ENCODE data around the gene RNF34.
"Not testable (repeated sequence)": the region's sequence is repeated elsewhere in the genome, so short reads cannot be mapped to it uniquely, and the experiment has no call there.

Gene RNF34

GRCh38 chr12:121399391-121400331, at the start of gene RNF34:
Gene RNF34 (plus strand): TSS chr12:121400118. CDS start chr12:121400213, 95 bp downstream.
- peak; percentile 89 for DNase-seq

- DNase-seq, result peak; percentile 94
Measured at GRCh38 chr12:121351820-121352681, 47.9 kb upstream of the RNF34 start, which contains the start of gene ANAPC5. Gene ANAPC5 (minus strand): TSS chr12:121352411. CDS start chr12:121352340, 71 bp downstream.

GRCh38 chr12:121352682-121353018, 47.3 kb upstream of the RNF34 start:
- no peak for DNase-seq

GRCh38 chr12:121355818-121356217, 44.1 kb upstream of the RNF34 start:
- no peak for DNase-seq

- no peak for DNase-seq
Measured at GRCh38 chr12:121356657-121357056, 43.3 kb upstream of the RNF34 start.

- no peak for DNase-seq
Measured at GRCh38 chr12:121357331-121357730, 42.6 kb upstream of the RNF34 start.

GRCh38 chr12:121358073-121358472, 41.8 kb upstream of the RNF34 start:
- no peak for DNase-seq

- DNase-seq, result no peak
Measured at GRCh38 chr12:121364683-121365121, 35.2 kb upstream of the RNF34 start.

GRCh38 chr12:121365416-121366062, 34.4 kb upstream of the RNF34 start:
- no peak for DNase-seq

GRCh38 chr12:121366063-121366459, 33.9 kb upstream of the RNF34 start:
- no peak for DNase-seq

GRCh38 chr12:121371404-121371803, 28.5 kb upstream of the RNF34 start:
- no peak for DNase-seq

GRCh38 chr12:121373755-121374154, 26.2 kb upstream of the RNF34 start:
- DNase-seq, result no peak

- DNase-seq, result not testable (repeated sequence)
Measured at GRCh38 chr12:121374336-121374735, 25.6 kb upstream of the RNF34 start.

GRCh38 chr12:121374945-121375584, 24.9 kb upstream of the RNF34 start:
- not testable (repeated sequence) for DNase-seq

- no peak for DNase-seq
Measured at GRCh38 chr12:121376754-121377697, 22.9 kb upstream of the RNF34 start.

GRCh38 chr12:121378736-121379135, 21.2 kb upstream of the RNF34 start:
- no peak for DNase-seq

GRCh38 chr12:121379945-121380344, 20.0 kb upstream of the RNF34 start:
- DNase-seq, result no peak

- no peak for DNase-seq
Measured at GRCh38 chr12:121383601-121384021, 16.3 kb upstream of the RNF34 start.

- DNase-seq, result not testable (repeated sequence)
Measured at GRCh38 chr12:121384891-121385290, 15.0 kb upstream of the RNF34 start.

- DNase-seq, result no peak
Measured at GRCh38 chr12:121388421-121388981, 11.4 kb upstream of the RNF34 start.

GRCh38 chr12:121390856-121391255, 9.1 kb upstream of the RNF34 start:
- no peak for DNase-seq
